ENCODE results near the gene PARP1.
"Not testable (repeated sequence)": the region's sequence is repeated elsewhere in the genome, so short reads cannot be mapped to it uniquely, and the experiment has no call there.

PARP1 gene

DNA sequence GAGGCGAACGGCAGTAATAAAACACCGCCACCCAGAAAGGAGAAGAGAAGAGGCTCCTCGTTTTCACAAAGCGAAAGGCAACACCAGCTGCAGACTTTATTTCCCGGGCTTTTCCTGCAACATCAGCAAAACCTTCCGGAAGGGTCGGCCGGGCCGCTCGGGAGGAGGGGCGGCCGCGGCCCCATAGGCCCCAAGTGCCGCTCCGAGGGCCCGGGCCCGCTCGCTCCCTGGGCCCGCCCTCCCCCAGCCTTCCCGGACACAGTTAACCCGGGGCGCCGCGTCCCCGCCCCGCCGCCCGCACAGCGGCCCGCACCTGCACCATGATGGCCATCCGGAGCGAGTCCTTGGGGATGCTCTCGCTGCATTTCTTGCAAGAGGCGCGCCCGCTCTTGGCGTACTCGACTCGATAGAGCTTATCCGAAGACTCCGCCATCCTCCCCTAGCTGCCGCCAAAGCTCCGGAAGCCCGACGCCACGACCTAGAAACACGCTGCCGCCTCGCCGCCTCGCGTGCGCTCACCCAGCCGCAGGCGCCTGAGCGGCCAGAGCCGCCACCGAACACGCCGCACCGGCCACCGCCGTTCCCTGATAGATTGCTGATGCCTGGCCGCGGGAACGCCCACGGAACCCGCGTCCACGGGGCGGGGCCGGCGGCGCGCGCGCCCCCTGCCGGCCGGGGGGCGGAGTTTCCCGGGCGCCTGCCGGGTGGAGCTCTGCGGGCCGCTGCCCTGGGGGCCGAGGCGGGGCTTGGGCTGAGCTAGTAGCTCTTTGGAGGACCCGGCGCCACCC lies at the start of gene PARP1:
PARP1 (minus strand) TSS at position 597 of the 788 bp plus-strand sequence; CDS start at position 433, 164 bp downstream.
- peak; percentile 70 to 79 for DNase-seq (ENCODE audit: low read depth in 2 of 2)

GRCh38 chr1:226457307-226457712 lies 49.4 kb upstream of the PARP1 start:
- no peak for DNase-seq (ENCODE audit: low read depth in 2 of 2)

GRCh38 chr1:226455843-226456242 lies 48.0 kb upstream of the PARP1 start:
- DNase-seq (ENCODE audit: low read depth in 2 of 2), result no peak

DNA sequence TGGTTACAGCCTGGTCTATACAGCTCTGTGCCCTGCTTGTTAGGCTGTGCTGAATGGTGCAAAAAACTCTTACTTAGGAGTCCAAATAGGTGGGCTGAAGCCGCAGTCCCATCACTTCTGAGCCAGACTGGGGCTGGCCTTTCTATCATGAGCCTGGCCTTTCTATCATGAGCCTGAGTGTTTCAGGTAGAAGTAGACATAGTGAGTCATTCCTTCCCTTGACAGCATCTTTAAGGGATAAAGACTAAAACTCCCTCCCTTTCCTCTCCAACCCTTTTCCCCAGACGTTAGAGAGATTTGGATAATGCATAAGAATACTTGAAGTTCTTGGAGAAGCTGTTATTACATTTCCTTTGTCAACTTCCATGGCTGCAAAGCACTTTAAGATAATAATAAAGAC lies 46.5 kb upstream of the PARP1 start:
- no peak for DNase-seq (ENCODE audit: low read depth in 2 of 2)

DNA sequence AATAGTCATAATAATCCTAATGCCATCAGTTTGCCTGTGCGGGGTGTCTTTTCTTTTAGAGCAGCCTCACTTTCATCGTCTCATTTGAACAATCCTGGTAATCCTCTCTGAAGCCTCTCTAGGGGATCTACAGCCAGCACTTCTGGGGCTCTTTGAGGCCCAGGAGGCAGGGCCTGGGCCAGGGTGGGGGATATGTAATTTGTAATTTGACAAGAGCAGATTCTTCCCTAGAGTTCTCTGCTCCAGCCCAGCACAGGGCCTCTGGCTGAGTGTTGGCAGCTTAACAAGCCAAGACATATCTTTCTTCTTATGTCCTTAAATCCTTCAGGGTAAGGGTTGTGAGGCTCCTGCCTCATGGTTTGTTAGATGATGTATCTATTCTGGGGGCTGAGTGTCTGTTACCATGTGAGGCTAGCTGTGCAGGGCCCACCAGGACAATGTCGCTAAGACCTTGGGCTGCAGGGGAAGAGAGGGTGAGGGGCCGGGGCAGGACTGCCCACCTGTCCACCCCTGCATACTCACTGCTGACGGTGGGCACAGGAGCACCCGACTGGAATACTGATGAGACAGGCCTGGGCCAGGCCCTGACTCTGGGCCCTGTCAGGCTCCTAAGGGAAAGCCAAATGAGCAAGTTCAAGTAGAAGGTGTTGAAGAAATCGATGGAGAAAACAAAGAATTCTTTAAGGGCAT lies 45.3 kb upstream of the PARP1 start:
- DNase-seq (ENCODE audit: low read depth in 2 of 2), result no peak

DNA sequence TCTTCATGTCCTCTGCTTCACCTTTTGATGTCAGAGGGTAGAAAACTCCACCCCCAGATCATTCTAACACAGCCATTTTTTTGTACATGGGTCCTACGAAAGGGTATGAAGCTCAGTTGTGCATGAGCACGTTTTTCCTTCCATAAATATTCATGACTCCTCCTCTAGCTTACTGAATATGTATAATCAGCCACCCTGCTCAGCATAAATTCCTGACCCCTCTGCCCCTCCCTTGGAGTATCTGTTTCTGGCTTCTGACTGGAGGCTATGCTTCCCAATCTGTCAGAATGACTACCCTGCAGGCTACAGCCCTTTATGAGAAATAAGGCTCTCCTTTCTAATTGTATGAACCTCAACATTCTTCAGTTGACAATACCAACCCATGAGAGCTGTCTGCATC lies 42.8 kb upstream of the PARP1 start:
- DNase-seq (ENCODE audit: low read depth in 2 of 2), result no peak

- no peak for DNase-seq (ENCODE audit: low read depth in 2 of 2)
Measured at GRCh38 chr1:226449823-226450222, 41.9 kb upstream of the PARP1 start.

- DNase-seq (ENCODE audit: low read depth in 2 of 2), result no peak
Measured at GRCh38 chr1:226447932-226448665, 40.2 kb upstream of the PARP1 start.

- no peak for DNase-seq (ENCODE audit: low read depth in 2 of 2)
Measured at GRCh38 chr1:226446094-226446493, 38.2 kb upstream of the PARP1 start.

DNA sequence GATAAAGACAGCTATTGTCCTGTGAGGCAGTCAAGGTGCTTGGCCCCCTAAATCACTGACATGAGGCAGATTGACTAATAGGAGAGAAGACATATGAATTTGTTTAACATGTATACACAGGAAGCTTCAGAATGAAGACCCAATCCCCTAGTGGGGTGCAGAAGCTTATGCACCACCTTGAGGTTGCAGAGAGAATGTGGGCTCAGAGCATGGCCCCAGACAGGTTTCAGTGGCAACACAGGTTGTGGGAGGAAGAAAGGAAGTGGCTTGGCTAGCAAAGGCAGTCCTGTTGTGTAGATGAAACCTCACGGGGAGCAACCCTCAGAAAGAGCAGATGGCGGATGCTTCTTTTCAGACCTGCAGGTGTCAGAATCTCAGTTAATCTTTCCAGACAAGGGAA lies 37.0 kb upstream of the PARP1 start:
- DNase-seq (ENCODE audit: low read depth in 2 of 2), result peak in 1 of 2 donors; percentile 17

- no peak for DNase-seq (ENCODE audit: low read depth in 2 of 2)
Measured at GRCh38 chr1:226443439-226443838, 35.5 kb upstream of the PARP1 start.

DNA sequence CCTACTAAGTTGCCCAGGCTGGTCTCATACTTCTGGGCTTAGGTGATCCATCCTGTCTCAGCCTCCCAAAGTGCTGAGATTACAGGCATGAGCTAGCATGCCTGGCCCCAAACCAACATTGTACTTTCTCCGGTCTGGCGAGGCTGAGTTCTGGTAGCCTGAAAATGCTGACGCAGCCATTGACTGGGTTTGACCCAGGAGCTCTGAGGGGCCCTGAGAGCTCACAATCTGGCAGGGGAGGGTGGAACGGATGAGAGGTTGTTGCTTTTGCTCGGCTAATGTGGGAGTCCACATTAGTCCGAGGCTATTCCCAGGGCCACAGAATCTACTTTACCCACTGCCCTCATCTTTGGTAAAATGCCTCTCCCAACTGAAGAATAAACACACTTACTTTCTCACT lies 35.1 kb upstream of the PARP1 start:
- no peak for DNase-seq (ENCODE audit: low read depth in 2 of 2)

GRCh38 chr1:226441629-226442028 lies 33.7 kb upstream of the PARP1 start:
- no peak for DNase-seq (ENCODE audit: low read depth in 2 of 2)

GRCh38 chr1:226440512-226440911 lies 32.6 kb upstream of the PARP1 start:
- DNase-seq (ENCODE audit: low read depth in 2 of 2), result no peak

GRCh38 chr1:226438007-226438406 lies 30.1 kb upstream of the PARP1 start:
- DNase-seq (ENCODE audit: low read depth in 2 of 2), result no peak

DNA sequence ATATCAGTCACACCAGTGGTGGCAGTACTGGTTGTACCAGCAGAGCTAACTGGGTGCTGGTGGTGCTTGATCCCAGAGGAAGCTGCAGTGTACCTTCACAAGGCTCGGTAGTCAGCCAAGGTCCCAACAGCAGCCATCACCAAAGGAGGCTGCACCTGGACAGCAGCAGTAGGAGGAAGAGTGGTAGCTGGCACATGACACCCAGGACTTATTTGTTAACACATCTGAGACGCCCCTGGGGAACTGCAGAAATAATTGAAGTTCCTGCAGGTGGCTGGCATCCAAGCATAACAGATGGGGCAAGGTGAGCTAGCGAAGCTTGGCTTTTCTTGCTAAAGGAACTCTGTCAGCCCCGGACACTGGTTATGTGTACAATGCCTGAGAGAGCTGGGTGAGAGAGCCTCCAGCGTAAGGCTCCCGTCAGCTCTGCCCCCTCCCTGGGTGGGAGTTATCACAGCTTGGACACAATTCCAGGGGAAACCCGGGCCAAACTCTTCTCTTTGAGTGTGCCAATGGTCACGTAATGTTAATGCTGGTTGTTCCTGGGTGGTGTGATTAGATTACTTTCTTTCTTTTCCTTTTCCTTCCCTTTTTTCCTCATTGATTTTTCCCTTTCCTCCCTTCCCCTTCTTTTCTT lies 29.1 kb upstream of the PARP1 start:
- no peak for DNase-seq (ENCODE audit: low read depth in 2 of 2)

GRCh38 chr1:226436472-226436854 lies 28.6 kb upstream of the PARP1 start:
- DNase-seq (ENCODE audit: low read depth in 2 of 2), result no peak

GRCh38 chr1:226433341-226433720 lies 25.4 kb upstream of the PARP1 start:
- no peak for DNase-seq (ENCODE audit: low read depth in 2 of 2)

- no peak for DNase-seq (ENCODE audit: low read depth in 2 of 2)
Measured at GRCh38 chr1:226432586-226433340, 24.9 kb upstream of the PARP1 start.

DNA sequence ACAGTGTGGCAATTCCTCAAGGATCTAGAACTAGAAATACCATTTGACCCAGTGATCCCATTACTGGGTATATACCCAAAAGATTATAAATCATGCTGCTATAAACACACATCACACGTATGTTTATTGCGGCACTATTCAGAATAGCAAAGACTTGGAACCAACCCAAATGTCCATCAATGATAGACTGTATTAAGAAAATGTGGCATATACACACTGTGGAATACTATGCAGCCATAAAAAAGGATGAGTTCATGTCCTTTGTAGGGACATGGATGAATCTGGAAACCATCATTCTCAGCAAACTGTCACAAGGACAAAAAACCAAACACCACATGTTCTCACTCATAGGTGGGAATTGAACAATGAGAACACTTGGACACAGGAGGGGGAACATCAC lies 24.0 kb upstream of the PARP1 start:
- DNase-seq (ENCODE audit: low read depth in 2 of 2), result not testable (repeated sequence)
